NCI-H1105 (cell line): ENCODE results near the gene GADD45A.

Experiments used
- DNase-seq: peaks from one replicate; lab custom pipeline; 2025; lab: John Stamatoyannopoulos, UW

Gene GADD45A

GRCh38 chr1:67668660-67669059 is 16.3 kb upstream of the GADD45A start:
- no peak for DNase-seq

GRCh38 chr1:67672260-67672803 is 12.7 kb upstream of the GADD45A start:
- no peak for DNase-seq

GRCh38 chr1:67673468-67674201 is 11.4 kb upstream of the GADD45A start:
- DNase-seq: no peak

GRCh38 chr1:67674260-67675011 is 10.6 kb upstream of the GADD45A start:
- DNase-seq: peak; percentile 68

- DNase-seq: no peak
Observed at GRCh38 chr1:67675800-67676199, 9.2 kb upstream of the GADD45A start.

- DNase-seq: no peak
Observed at GRCh38 chr1:67676287-67676686, 8.7 kb upstream of the GADD45A start.

GRCh38 chr1:67676946-67677345 is 8.1 kb upstream of the GADD45A start:
- DNase-seq: no peak

GRCh38 chr1:67677408-67677807 is 7.6 kb upstream of the GADD45A start:
- DNase-seq: no peak

GRCh38 chr1:67677930-67678329 is 7.1 kb upstream of the GADD45A start:
- no peak for DNase-seq

- no peak for DNase-seq
Observed at GRCh38 chr1:67679691-67680090, 5.3 kb upstream of the GADD45A start.

- no peak for DNase-seq
Observed at GRCh38 chr1:67680486-67680885, 4.5 kb upstream of the GADD45A start.

- no peak for DNase-seq
Observed at GRCh38 chr1:67682659-67683197, 2.3 kb upstream of the GADD45A start.

GRCh38 chr1:67683316-67683715 is 1.7 kb upstream of the GADD45A start:
- no peak for DNase-seq

GRCh38 chr1:67683766-67684525 is 1.1 kb upstream of the GADD45A start:
- DNase-seq: no peak

GRCh38 chr1:67684526-67685066 is 405 bp upstream of the GADD45A start:
- no peak for DNase-seq

- DNase-seq: no peak
Observed at GRCh38 chr1:67685558-67686266, 711 bp downstream of the GADD45A start.

- peak; percentile 79 for DNase-seq
Observed at GRCh38 chr1:67686267-67687197, 1.5 kb downstream of the GADD45A start.

GRCh38 chr1:67687198-67687545 is 2.2 kb downstream of the GADD45A start:
- DNase-seq: no peak

- DNase-seq: no peak
Observed at GRCh38 chr1:67687649-67688048, 2.6 kb downstream of the GADD45A start.

GRCh38 chr1:67688526-67689219 is 3.7 kb downstream of the GADD45A start:
- no peak for DNase-seq
